ENCODE results near the gene PRDX3.
A peak's percentile ranks its signal among the peaks of the same experiment; 100 is the strongest.
"Not testable (repeated sequence)": the region's sequence is repeated elsewhere in the genome, so short reads cannot be mapped to it uniquely, and the experiment has no call there.

The PRDX3 gene

GRCh38 chr10:119206603-119207365 lies 28.2 kb upstream of the PRDX3 start:
- DNase-seq (ENCODE audit: low spot score), result peak; percentile 69

GRCh38 chr10:119205894-119206602 lies 27.4 kb upstream of the PRDX3 start:
- peak; percentile 91 for DNase-seq (ENCODE audit: low spot score)

GRCh38 chr10:119203006-119203405 lies 24.4 kb upstream of the PRDX3 start:
- peak; percentile 54 for DNase-seq (ENCODE audit: low spot score)

- DNase-seq (ENCODE audit: low spot score), result no peak
Measured at GRCh38 chr10:119201233-119201632, 22.6 kb upstream of the PRDX3 start.

GRCh38 chr10:119199231-119199992 lies 20.8 kb upstream of the PRDX3 start:
- peak; percentile 79 for DNase-seq (ENCODE audit: low spot score)

- DNase-seq (ENCODE audit: low spot score), result no peak
Measured at GRCh38 chr10:119198438-119198837, 19.8 kb upstream of the PRDX3 start.

- peak; percentile 86 for DNase-seq (ENCODE audit: low spot score)
Measured at GRCh38 chr10:119197921-119198320, 19.3 kb upstream of the PRDX3 start.

GRCh38 chr10:119191881-119192280 lies 13.3 kb upstream of the PRDX3 start:
- no peak for DNase-seq (ENCODE audit: low spot score)

GRCh38 chr10:119190954-119191785 lies 12.6 kb upstream of the PRDX3 start:
- no peak for DNase-seq (ENCODE audit: low spot score)

- DNase-seq (ENCODE audit: low spot score), result peak; percentile 75
Measured at GRCh38 chr10:119190353-119190752, 11.7 kb upstream of the PRDX3 start.

- DNase-seq (ENCODE audit: low spot score), result no peak
Measured at GRCh38 chr10:119189811-119190282, 11.2 kb upstream of the PRDX3 start.

- no peak for DNase-seq (ENCODE audit: low spot score)
Measured at GRCh38 chr10:119183664-119184412, 5.2 kb upstream of the PRDX3 start.

- not testable (repeated sequence) for DNase-seq (ENCODE audit: low spot score)
Measured at GRCh38 chr10:119180850-119181400, 2.3 kb upstream of the PRDX3 start.

- DNase-seq (ENCODE audit: low spot score), result no peak
Measured at GRCh38 chr10:119177708-119178371, 772 bp downstream of the PRDX3 start.

- no peak for DNase-seq (ENCODE audit: low spot score)
Measured at GRCh38 chr10:119176166-119176565, 2.4 kb downstream of the PRDX3 start.

- DNase-seq (ENCODE audit: low spot score), result no peak
Measured at GRCh38 chr10:119174109-119174508, 4.5 kb downstream of the PRDX3 start.

GRCh38 chr10:119167041-119167440 lies 11.6 kb downstream of the PRDX3 start:
- DNase-seq (ENCODE audit: low spot score), result no peak

- peak; percentile 55 for DNase-seq (ENCODE audit: low spot score)
Measured at GRCh38 chr10:119166564-119166963, 12.0 kb downstream of the PRDX3 start.

GRCh38 chr10:119166118-119166500 lies 12.5 kb downstream of the PRDX3 start:
- no peak for DNase-seq (ENCODE audit: low spot score)

Measured in kidney capillary endothelial cell (primary cell).